BJ (cell line): Measurements from ENCODE around the gene GIGYF2. TPM values are rescaled to one million over a fixed set of nuclear protein-coding genes. Genes with fewer than 3 reads are reported as not detected.

Source experiments
- CTCF ChIA-PET: fragments of 350-600 bp; formaldehyde crosslinking; extraction: SDS; loops from one replicate; lab custom pipeline; 2021; ENCODE audit warnings: antibody characterized with exemption, inconsistent platforms; lab: Yijun Ruan, JAX
- POLR2A ChIA-PET: fragments of 300-600 bp; sonication (Branson Sonifier 250); formaldehyde crosslinking; extraction: SDS; loops from one replicate; lab custom pipeline; 2021; ENCODE audit warnings: antibody characterized with exemption; lab: Charles Lee
- DNase-seq: peaks from one replicate; pipeline ENCODE4 v3.0.0-alpha.2; 2011; ENCODE audit warnings: low read depth
- H3K27me3 ChIP-seq: 2 replicates; pipeline ENCODE4 v1.6.0; 2011; ENCODE audit warnings: low read length; ENCODE audit not compliant: control insufficient read depth, insufficient read depth
- H3K36me3 ChIP-seq: 2 replicates; pipeline ENCODE4 v1.5.1; 2011; ENCODE audit warnings: low read length; ENCODE audit not compliant: control insufficient read depth, insufficient read depth
- H3K4me3 ChIP-seq: 2 replicates; pipeline ENCODE4 v1.5.1; 2011; ENCODE audit warnings: low read depth, mild to moderate bottlenecking, control low read depth, low read length
- polyA plus RNA-seq: library from polyadenylated mRNA; depleted of rRNA; stranded (reverse); fragments of >200 nt; gene quantifications from 2 replicates; pipeline ENCODE4 v1.2.3, GENCODE V29; 2011
- TF ChIP-seq, protein P1 (sequence below): IDR thresholded peaks from 2 replicates; pipeline ENCODE4 v1.5.1; 2011; ENCODE audit warnings: low read depth, mild to moderate bottlenecking, control low read depth, inconsistent platforms, low read length, moderate library complexity; ENCODE audit not compliant: insufficient read depth

The GIGYF2 gene
- polyA plus RNA-seq, 1 experiment: 28.0 TPM

- CTCF ChIA-PET: interaction anchor here (0.6 kb wide), 1 partner anchor 667 kb away, joined by 3 read pairs; no protein-coding TSS in a partner anchor
- POLR2A ChIA-PET: no interaction called here
- TF ChIP-seq, protein P1, sequence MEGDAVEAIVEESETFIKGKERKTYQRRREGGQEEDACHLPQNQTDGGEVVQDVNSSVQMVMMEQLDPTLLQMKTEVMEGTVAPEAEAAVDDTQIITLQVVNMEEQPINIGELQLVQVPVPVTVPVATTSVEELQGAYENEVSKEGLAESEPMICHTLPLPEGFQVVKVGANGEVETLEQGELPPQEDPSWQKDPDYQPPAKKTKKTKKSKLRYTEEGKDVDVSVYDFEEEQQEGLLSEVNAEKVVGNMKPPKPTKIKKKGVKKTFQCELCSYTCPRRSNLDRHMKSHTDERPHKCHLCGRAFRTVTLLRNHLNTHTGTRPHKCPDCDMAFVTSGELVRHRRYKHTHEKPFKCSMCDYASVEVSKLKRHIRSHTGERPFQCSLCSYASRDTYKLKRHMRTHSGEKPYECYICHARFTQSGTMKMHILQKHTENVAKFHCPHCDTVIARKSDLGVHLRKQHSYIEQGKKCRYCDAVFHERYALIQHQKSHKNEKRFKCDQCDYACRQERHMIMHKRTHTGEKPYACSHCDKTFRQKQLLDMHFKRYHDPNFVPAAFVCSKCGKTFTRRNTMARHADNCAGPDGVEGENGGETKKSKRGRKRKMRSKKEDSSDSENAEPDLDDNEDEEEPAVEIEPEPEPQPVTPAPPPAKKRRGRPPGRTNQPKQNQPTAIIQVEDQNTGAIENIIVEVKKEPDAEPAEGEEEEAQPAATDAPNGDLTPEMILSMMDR: no peak
- Histone ChIP-seq H3K4me3 (no peak within 1 kb of the TSS), H3K27me3 (no peaks in the 10 kb centered on the region), H3K36me3 (peaks cover 2% of the 10 kb centered on the region; the same call in 1 of the 2 replicates)
- DNase-seq: no peak
These were observed 79.3 kb downstream of the GIGYF2 start, which contains the start of gene KCNJ13 for GRCh38 chr2:232776435-232776834. Gene KCNJ13, minus strand, starts transcription at chr2:232776565. Its CDS starts 5,203 bp downstream, at chr2:232771362.

DNA sequence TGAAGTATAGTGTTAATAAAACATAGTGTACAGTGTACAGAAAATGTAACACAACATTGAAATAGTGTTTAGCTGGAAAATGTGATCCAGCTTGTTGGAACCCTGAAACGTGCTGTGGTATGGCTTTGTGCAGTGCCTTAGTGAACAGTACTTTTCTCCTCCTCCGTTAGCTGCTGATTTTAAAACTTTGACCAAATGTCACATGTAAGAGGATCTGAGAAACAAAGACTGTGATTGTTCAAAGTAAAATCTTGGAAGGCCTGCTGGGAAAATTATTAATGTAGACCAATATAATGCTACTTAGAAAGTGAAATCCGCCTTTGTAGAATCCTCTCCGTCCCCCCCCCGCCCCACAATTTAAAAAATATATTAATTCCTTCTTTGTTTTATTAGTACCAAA lies 80.1 kb downstream of the GIGYF2 start:
- CTCF ChIA-PET: no interaction called here
- POLR2A ChIA-PET: no interaction called here
- no peak for DNase-seq
- no peak overlapping the region for H3K4me3 ChIP-seq
- TF ChIP-seq, protein P1: no peak
- H3K27me3 ChIP-seq: no peaks in the 10 kb centered on the region
- peaks cover 2% of the 10 kb centered on the region; the same call in 1 of the 2 replicates for H3K36me3 ChIP-seq

DNA sequence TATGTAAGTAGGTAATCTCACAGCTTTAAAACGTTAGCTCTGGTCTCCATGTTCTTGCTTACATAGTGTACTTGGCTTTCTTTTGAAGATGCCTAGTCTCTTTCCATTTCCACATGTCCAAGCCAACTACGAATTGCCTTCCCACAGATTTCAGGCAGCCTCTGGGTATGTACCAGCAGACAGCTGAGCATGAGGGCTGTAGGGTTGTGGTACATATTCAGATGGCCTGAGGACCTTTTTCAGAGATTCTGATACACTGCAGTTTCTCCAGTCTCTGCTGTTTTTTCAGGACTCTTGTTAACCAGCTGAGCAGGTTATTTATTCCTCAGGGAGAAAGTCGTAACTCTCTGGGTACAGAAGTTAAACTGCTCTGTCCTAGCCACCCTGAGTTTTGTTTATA lies 82.3 kb downstream of the GIGYF2 start:
- H3K27me3 ChIP-seq: no peaks in the 10 kb centered on the region
- ChIA-PET CTCF (interaction anchor here (0.6 to 1.2 kb wide), 2 partner anchors 275 to 1675 kb away, joined by 3 read pairs; no protein-coding TSS in a partner anchor), POLR2A (no interaction called here)
- DNase-seq: no peak
- H3K36me3 ChIP-seq: no peaks in the 10 kb centered on the region
- H3K4me3 ChIP-seq: no peak overlapping the region
- TF ChIP-seq, protein P1: no peak

DNA sequence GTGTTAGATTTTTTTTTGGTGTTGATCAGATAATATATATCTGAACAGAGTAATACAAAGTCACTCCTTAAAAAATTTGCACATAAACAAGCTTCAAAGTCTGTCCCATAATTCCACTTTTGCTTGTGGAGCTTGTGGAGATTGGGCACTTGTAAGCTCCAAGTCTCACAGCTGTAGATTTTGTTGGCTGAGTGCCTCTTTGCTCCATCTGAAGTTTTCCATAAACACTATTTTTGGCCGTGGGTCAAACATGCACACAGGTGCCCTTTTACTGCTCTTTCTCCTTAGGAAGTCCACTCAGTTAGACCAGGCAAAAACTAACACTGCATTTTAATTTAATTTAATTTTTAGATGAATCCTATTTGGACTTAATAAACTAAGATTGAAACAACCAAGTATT lies 82.8 kb downstream of the GIGYF2 start:
- POLR2A ChIA-PET: no interaction called here
- DNase-seq: no peak
- TF ChIP-seq, protein P1: no peak
- no peaks in the 10 kb centered on the region for H3K36me3 ChIP-seq
- H3K27me3 ChIP-seq: no peaks in the 10 kb centered on the region
- no peak overlapping the region for H3K4me3 ChIP-seq
- CTCF ChIA-PET: interaction anchor here (0.6 kb wide), 1 partner anchor 1675 kb away, joined by 3 read pairs; no protein-coding TSS in a partner anchor

- ChIA-PET POLR2A (no interaction called here), CTCF (no interaction called here)
- TF ChIP-seq, protein P1: no peak
- H3K4me3 ChIP-seq: no peak overlapping the region
- no peaks in the 10 kb centered on the region for H3K27me3 ChIP-seq
- peak; percentile 59 for DNase-seq
- no peaks in the 10 kb centered on the region for H3K36me3 ChIP-seq
These were observed 84.6 kb downstream of the GIGYF2 start for GRCh38 chr2:232781765-232782164.
